Mesenchymal stem cell (in vitro differentiated cells and primary cell): ENCODE measurements around the gene TMEFF2.

Source experiments
- DNase-seq: peaks from one replicate; pipeline ENCODE4 v3.0.0-alpha.2; 2013
- H2AFZ ChIP-seq: one replicate; pipeline ENCODE4 v1.6.1; 2013; ENCODE audit warnings: low read depth, mild to moderate bottlenecking, control low read depth, inconsistent platforms, low read length, moderate library complexity
- H2AK5ac ChIP-seq: 2 replicates; pipeline ENCODE4 v1.6.1; 2013; ENCODE audit warnings: low read length, moderate library complexity, mild to moderate bottlenecking, inconsistent platforms; ENCODE audit not compliant: severe bottlenecking
- H2BK120ac ChIP-seq: one replicate; pipeline ENCODE4 v1.6.1; 2013; ENCODE audit warnings: low read depth, mild to moderate bottlenecking, inconsistent platforms, low read length, moderate library complexity
- H2BK12ac ChIP-seq, 2 experiments: one replicate each; pipeline ENCODE4 v1.6.1; 2013; ENCODE audit warnings: inconsistent platforms in 2 of 2, low read length in 2 of 2, mild to moderate bottlenecking in 2 of 2, moderate library complexity in 2 of 2, control low read depth in 1 of 2
- H2BK15ac ChIP-seq: one replicate; pipeline ENCODE4 v1.6.1; 2013; ENCODE audit warnings: mild to moderate bottlenecking, low read depth, inconsistent platforms; ENCODE audit not compliant: poor library complexity, severe bottlenecking
- H2BK5ac ChIP-seq: 2 replicates; pipeline ENCODE4 v1.6.1; 2013; ENCODE audit warnings: low read depth, mild to moderate bottlenecking, low read length, control low read depth, inconsistent platforms; ENCODE audit not compliant: poor library complexity, severe bottlenecking
- H3K14ac ChIP-seq, 2 experiments: one replicate each; pipeline ENCODE4 v1.6.1; 2013; ENCODE audit warnings: inconsistent platforms in 2 of 2, low read length in 2 of 2, control low read depth in 1 of 2, mild to moderate bottlenecking in 1 of 2, moderate library complexity in 1 of 2
- H3K18ac ChIP-seq, 2 experiments: one replicate each; pipeline ENCODE4 v1.6.1; 2013; ENCODE audit warnings: inconsistent platforms in 2 of 2, low read length in 2 of 2, control low read depth in 1 of 2, low read depth in 1 of 2, mild to moderate bottlenecking in 1 of 2
- H3K23ac ChIP-seq, 2 experiments: one replicate each; pipeline ENCODE4 v1.6.1; 2013; ENCODE audit warnings: inconsistent platforms in 2 of 2, low read length in 2 of 2, mild to moderate bottlenecking in 2 of 2, moderate library complexity in 2 of 2, control low read depth in 1 of 2
- H3K27ac ChIP-seq: 2 replicates; pipeline ENCODE4 v1.5.1; 2013; ENCODE audit warnings: mild to moderate bottlenecking, moderate library complexity, low read length, control low read depth, inconsistent platforms; ENCODE audit not compliant: poor library complexity, severe bottlenecking
- H3K27me3 ChIP-seq, 2 experiments: 2 replicates each; pipeline versions ENCODE4 v1.6.1 to v1.7.0; 2013; ENCODE audit warnings: low read length in 2 of 2, mild to moderate bottlenecking in 2 of 2, moderate library complexity in 2 of 2, control low read depth in 1 of 2, inconsistent platforms in 1 of 2; ENCODE audit not compliant: control insufficient read depth in 1 of 2, insufficient read depth in 1 of 2
- H3K36me3 ChIP-seq, 2 experiments: 2 replicates each; pipeline versions ENCODE4 v1.6.1 to v1.7.0; 2013; ENCODE audit warnings: low read length in 2 of 2, control low read depth in 1 of 2, inconsistent platforms in 1 of 2, low read depth in 1 of 2, mild to moderate bottlenecking in 1 of 2; ENCODE audit not compliant: insufficient read depth in 2 of 2, control insufficient read depth in 1 of 2
- H3K4ac ChIP-seq, 2 experiments: one replicate each; pipeline ENCODE4 v1.6.1; 2013; ENCODE audit warnings: inconsistent platforms in 2 of 2, low read length in 2 of 2, mild to moderate bottlenecking in 2 of 2, moderate library complexity in 2 of 2, control low read depth in 1 of 2, low read depth in 1 of 2
- H3K4me1 ChIP-seq: 2 replicates; pipeline ENCODE4 v1.6.1; 2013; ENCODE audit warnings: low read depth, low read length, control low read depth; ENCODE audit not compliant: control insufficient read depth, insufficient read depth
- H3K4me2 ChIP-seq: 2 replicates; pipeline ENCODE4 v1.6.1; 2013; ENCODE audit warnings: low read length, mild to moderate bottlenecking, inconsistent platforms; ENCODE audit not compliant: poor library complexity, severe bottlenecking
- H3K4me3 ChIP-seq, 2 experiments: 2 replicates each; pipeline versions ENCODE4 v1.5.1 to v1.7.0; 2013; ENCODE audit warnings: low read length in 2 of 2, mild to moderate bottlenecking in 2 of 2, control low read depth in 1 of 2, low read depth in 1 of 2; ENCODE audit not compliant: insufficient read depth in 1 of 2
- H3K79me1 ChIP-seq: replicated peaks from 2 replicates; pipeline ENCODE4 v1.6.1; 2013; ENCODE audit warnings: mild to moderate bottlenecking, control low read depth, low read length, inconsistent platforms; ENCODE audit not compliant: poor library complexity, severe bottlenecking
- H3K9ac ChIP-seq: 2 replicates; pipeline ENCODE4 v1.7.0; 2013; ENCODE audit warnings: mild to moderate bottlenecking, low read length, moderate library complexity
- H3K9me3 ChIP-seq: 2 replicates; pipeline ENCODE4 v1.7.0; 2013; ENCODE audit warnings: mild to moderate bottlenecking, low read length; ENCODE audit not compliant: control insufficient read depth
- H4K8ac ChIP-seq: one replicate; pipeline ENCODE4 v1.6.1; 2013; ENCODE audit warnings: inconsistent platforms, mild to moderate bottlenecking, low read length, moderate library complexity
- H4K91ac ChIP-seq: one replicate; pipeline ENCODE4 v1.6.1; 2013; ENCODE audit warnings: mild to moderate bottlenecking, low read length, inconsistent platforms
- whole genome bisulfite sequencing: methylation state at CpG from one replicate; pipeline ENCODE4 v1.1.7; 2013; ENCODE audit warnings: mixed read lengths; 5-methylcytosine and 5-hydroxymethylcytosine counted together

Gene TMEFF2

DNA sequence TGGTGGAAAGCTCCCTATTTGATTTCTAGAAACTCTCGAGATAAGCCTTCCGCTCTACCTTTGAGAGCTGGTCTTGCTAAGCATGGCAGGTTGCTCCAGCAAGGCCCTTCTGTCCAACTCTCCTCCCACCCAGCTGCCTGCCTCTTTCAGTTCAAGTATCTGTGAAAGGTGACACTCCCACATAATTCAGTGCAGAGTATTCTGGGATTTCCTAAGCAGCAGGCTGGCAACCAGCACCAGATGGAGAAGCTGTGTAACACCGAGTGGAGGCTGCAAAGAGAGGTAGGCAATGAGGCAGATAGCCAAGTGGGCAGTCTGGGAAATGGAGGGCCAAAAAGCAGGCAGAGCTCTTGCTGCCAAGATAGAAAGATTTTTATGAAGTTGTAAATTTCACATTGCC lies 259.5 kb downstream of the TMEFF2 start:
- WGBS = over 99% methylated on average over 3 of the region's 3 CpGs
- H2AK5ac ChIP-seq = no peak overlapping the region
- H2BK12ac ChIP-seq = peak overlapping the region in 1 of 2 experiments; percentile 57
- no peak overlapping the region for H3K18ac ChIP-seq
- H3K14ac ChIP-seq = peak overlapping the region in 1 of 2 experiments; percentile 64
- H2BK5ac ChIP-seq = no peak overlapping the region
- DNase-seq = no peak
- H3K27ac ChIP-seq = no peak overlapping the region
- no peak overlapping the region for H3K4me2 ChIP-seq
- no peak overlapping the region for H3K23ac ChIP-seq
- no peaks in the 10 kb centered on the region for H3K27me3 ChIP-seq
- peaks cover 2% of the 10 kb centered on the region for H3K4me1 ChIP-seq
- no peak overlapping the region for H2BK15ac ChIP-seq
- H3K9ac ChIP-seq = no peak overlapping the region
- H3K79me1 ChIP-seq = no peaks in the 10 kb centered on the region
- H4K8ac ChIP-seq = no peak overlapping the region
- no peak overlapping the region for H4K91ac ChIP-seq
- no peak overlapping the region for H3K4me3 ChIP-seq
- H2AFZ ChIP-seq = no peak overlapping the region
- no peaks in the 10 kb centered on the region for H3K36me3 ChIP-seq
- no peak overlapping the region for H3K4ac ChIP-seq
- H3K9me3 ChIP-seq = no peaks in the 10 kb centered on the region
- no peak overlapping the region for H2BK120ac ChIP-seq

DNA sequence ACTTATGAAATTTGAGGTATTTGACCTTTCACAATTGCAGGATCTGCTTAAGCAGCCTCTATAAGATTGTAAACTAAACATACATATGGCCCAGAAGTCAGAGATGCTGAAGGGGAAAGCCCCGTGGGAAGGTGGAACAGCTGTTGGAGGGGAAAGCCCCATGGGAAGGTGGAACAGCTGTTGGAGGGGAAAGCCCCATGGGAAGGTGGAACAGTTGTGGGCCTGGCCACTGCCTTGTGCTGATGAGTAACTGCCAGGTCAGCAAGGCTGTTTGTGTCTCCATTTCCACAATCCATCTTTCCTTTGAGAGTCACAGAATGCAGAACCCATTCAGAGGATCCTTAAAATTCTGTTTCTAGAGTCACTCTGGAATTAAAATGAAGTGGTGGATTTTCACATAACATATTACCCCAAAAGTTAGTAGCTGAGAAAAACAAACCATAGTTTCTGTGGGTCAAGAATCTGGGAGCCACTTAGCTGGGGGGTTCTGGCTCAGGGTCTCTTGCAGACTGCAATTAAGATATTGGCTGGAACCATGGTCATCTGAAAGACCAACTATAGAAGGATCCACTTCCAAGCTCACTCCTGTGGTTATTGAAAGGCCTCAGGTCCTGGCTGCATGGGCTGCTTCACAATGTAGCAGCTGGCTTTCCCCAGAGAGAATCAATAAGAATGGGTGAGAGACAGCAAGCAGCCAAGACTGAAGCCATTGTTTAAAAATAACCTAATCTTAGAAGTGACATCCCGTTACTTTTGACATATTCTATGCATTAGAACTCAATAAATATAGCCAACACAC lies 261.2 kb downstream of the TMEFF2 start:
- Histone ChIP-seq H3K4me1 (peaks cover 4% of the 10 kb centered on the region), H3K14ac (no peak overlapping the region), H2BK15ac (no peak overlapping the region), H3K4me3 (no peak overlapping the region), H3K27me3 (no peaks in the 10 kb centered on the region), H3K18ac (no peak overlapping the region), H3K9ac (no peak overlapping the region), H2BK120ac (no peak overlapping the region), H3K23ac (no peak overlapping the region), H3K4ac (no peak overlapping the region), H2AK5ac (no peak overlapping the region), H3K79me1 (no peaks in the 10 kb centered on the region), H3K9me3 (no peaks in the 10 kb centered on the region), H4K8ac (no peak overlapping the region), H3K4me2 (no peak overlapping the region), H2AFZ (no peak overlapping the region), H2BK5ac (no peak overlapping the region), H3K27ac (no peak overlapping the region), H2BK12ac (no peak overlapping the region), H3K36me3 (no peaks in the 10 kb centered on the region), H4K91ac (no peak overlapping the region)
- WGBS = 100% methylated on average over 2 of the region's 2 CpGs
- peak; percentile 65 for DNase-seq

DNA sequence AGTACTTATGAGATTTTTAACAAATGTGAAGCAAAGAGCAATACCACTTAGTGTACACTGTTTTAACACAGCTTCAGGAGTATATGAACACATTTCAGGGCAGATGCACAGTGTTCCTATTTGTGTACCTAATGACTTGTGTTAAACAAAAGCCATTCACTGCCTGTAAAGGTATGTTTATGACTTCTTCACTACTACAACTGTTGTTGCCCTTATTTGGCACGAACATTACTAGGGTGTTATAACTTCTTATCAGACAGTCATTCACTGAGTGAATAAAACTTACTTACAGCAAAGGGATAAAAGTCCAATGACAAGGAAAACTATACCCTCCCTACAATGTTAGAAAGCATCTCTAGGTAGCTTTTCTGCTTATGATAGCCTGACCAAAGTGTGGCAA lies 262.4 kb downstream of the TMEFF2 start:
- no peak for DNase-seq
- Histone ChIP-seq H3K79me1 (no peaks in the 10 kb centered on the region), H3K9ac (no peak overlapping the region), H2AFZ (no peak overlapping the region), H2BK15ac (no peak overlapping the region), H4K91ac (no peak overlapping the region), H3K4ac (no peak overlapping the region), H2AK5ac (no peak overlapping the region), H3K14ac (no peak overlapping the region), H2BK5ac (no peak overlapping the region), H3K9me3 (no peaks in the 10 kb centered on the region), H4K8ac (no peak overlapping the region), H3K23ac (no peak overlapping the region), H3K4me2 (no peak overlapping the region), H2BK12ac (no peak overlapping the region), H3K4me1 (peaks cover 4% of the 10 kb centered on the region), H3K36me3 (no peaks in the 10 kb centered on the region), H3K4me3 (no peak overlapping the region), H3K27me3 (no peaks in the 10 kb centered on the region), H3K27ac (no peak overlapping the region), H3K18ac (no peak overlapping the region), H2BK120ac (no peak overlapping the region)
- 83% methylated on average over 1 of the region's 1 CpG for WGBS

DNA sequence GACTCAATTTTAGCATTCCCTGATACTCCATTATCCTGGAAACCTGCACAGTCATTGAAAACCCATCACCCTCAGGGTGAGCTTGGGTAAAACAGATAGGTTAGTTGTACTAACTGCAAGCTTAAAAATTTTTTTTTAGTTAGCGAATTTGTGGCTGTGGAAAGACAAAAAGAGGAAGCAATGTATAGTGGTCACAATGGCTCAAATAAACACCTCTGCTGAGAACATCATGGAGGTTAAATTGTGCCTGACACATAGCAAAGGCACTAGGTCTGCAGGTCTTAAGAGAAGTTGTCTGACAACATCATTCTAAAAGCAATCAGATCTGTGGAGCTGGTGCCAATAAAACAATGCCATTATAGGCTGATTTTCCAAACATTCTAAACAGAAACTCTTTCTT lies 263.4 kb downstream of the TMEFF2 start:
- Histone ChIP-seq H3K23ac (no peak overlapping the region), H2AFZ (no peak overlapping the region), H3K14ac (no peak overlapping the region), H2BK15ac (no peak overlapping the region), H2BK120ac (no peak overlapping the region), H4K91ac (no peak overlapping the region), H3K4ac (no peak overlapping the region), H3K18ac (no peak overlapping the region), H2AK5ac (no peak overlapping the region), H3K79me1 (no peaks in the 10 kb centered on the region), H3K9me3 (no peaks in the 10 kb centered on the region), H3K4me1 (peaks cover 4% of the 10 kb centered on the region), H3K27ac (no peak overlapping the region), H2BK5ac (no peak overlapping the region), H3K4me2 (no peak overlapping the region), H3K4me3 (no peak overlapping the region), H3K36me3 (no peaks in the 10 kb centered on the region), H4K8ac (no peak overlapping the region), H3K9ac (no peak overlapping the region), H2BK12ac (no peak overlapping the region), H3K27me3 (no peaks in the 10 kb centered on the region)
- 93% methylated on average over 1 of the region's 1 CpG for WGBS
- DNase-seq = no peak
